HG03457 (cell line): ENCODE data around the gene NUDT22.

Experiments
- ATAC-seq: cut with Tn5 transposase; IDR thresholded peaks from one replicate; pipeline ENCODE4 v1.9.1; 2021; ENCODE audit warnings: moderate number of reproducible peaks; ENCODE audit not compliant: unreplicated experiment

The NUDT22 gene

GRCh38 chr11:64268893-64269539, 42.9 kb downstream of the NUDT22 start:
- ATAC-seq, result peak; percentile 7

GRCh38 chr11:64269540-64270220, 43.6 kb downstream of the NUDT22 start:
- peak; percentile 45 for ATAC-seq

DNA sequence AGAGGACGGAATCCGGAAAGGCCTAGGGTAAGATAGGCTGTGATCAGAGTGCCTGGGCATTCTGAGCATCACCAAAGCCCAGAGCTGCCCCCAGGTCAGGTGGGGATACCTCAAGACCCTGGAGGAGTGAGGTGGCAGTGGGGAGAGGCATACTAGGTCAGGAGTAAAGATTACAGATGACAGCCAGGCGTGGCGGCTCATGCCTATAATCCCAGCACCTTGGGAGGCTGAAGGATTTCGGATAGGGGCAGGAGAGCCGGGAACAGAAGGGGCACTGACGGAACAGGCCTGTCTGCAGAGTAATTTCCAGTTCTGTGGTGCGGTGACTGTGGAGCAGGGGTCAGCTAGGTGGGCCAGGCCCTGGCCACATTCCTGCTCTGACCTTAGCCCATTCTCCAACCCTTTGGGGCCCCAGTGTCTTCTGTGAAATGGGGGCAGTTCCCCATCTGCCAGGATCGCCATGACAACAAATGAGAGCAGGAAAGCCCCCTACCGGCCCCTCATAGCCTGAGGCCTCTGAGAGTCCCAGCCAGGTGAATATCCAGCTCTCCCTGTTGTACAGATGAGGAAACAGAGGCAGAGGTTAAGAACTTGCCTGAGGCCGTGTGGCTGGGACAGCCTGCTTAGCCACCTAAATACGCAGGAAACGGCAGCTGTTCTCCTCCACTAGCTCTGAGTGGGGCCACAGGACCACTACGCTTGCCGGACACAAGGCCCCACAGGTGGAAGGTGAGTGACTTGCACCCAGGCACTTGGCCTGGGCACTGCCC, 49.1 kb downstream of the NUDT22 start:
- no peak for ATAC-seq

- ATAC-seq, result no peak
Measured at GRCh38 chr11:64275841-64276240, 49.8 kb downstream of the NUDT22 start.

- ATAC-seq, result no peak
Measured at GRCh38 chr11:64276653-64277431, 50.8 kb downstream of the NUDT22 start.

DNA sequence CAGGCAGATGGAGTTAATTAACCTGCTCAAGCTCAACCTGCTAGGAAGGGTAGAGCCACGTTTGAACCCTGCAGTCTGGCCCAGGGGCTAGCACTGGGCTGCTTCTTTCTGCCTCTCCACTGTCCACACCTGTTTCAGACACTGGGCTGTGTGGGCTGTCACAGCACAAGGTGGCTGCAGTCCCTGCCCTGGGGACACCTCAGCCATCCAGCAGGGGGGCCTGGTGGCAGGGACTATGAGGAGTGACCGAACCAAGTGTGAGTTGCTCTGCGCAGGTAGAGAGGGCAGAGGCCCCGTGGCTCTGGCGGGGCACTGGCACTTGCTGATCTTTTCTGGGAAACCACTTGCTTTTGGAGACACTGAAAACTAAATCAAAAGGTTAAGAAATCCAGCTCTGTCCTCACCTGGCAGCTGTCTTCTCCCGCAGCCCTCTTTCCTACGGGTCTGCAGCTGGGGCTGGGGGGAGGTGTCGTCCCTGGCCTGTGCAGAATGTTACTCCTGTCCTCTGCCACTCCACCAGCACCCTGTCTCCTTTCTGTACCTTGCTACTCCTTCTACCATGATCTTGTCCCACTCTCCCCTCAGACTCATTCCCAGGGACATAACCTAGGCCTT, 52.6 kb downstream of the NUDT22 start:
- ATAC-seq, result no peak
